ENCODE measurements around the gene ATP8A2.

Gene ATP8A2

GRCh38 chr13:25982907-25983306 is 611.1 kb downstream of the ATP8A2 start:
- no peak for DNase-seq

- no peak for DNase-seq
Observed at GRCh38 chr13:25987987-25988386, 616.2 kb downstream of the ATP8A2 start.

- DNase-seq, result no peak
Observed at GRCh38 chr13:25988661-25989060, 616.9 kb downstream of the ATP8A2 start.

- DNase-seq, result no peak
Observed at GRCh38 chr13:25990801-25991200, 619.0 kb downstream of the ATP8A2 start.

GRCh38 chr13:25992076-25992475 is 620.3 kb downstream of the ATP8A2 start:
- no peak for DNase-seq

- DNase-seq, result no peak
Observed at GRCh38 chr13:26007261-26008125, 635.7 kb downstream of the ATP8A2 start.

- no peak for DNase-seq
Observed at GRCh38 chr13:26010487-26011207, 638.9 kb downstream of the ATP8A2 start.

- DNase-seq, result no peak
Observed at GRCh38 chr13:26011208-26011573, 639.4 kb downstream of the ATP8A2 start.

- no peak for DNase-seq
Observed at GRCh38 chr13:26011996-26012821, 640.4 kb downstream of the ATP8A2 start.

GRCh38 chr13:26012995-26013394 is 641.2 kb downstream of the ATP8A2 start:
- no peak for DNase-seq

GRCh38 chr13:26015271-26016125 is 643.7 kb downstream of the ATP8A2 start:
- DNase-seq, result no peak

GRCh38 chr13:26016189-26016588 is 644.4 kb downstream of the ATP8A2 start:
- no peak for DNase-seq

GRCh38 chr13:26017196-26017921 is 645.6 kb downstream of the ATP8A2 start:
- no peak for DNase-seq

- no peak for DNase-seq
Observed at GRCh38 chr13:26017932-26018665, 646.3 kb downstream of the ATP8A2 start.

- DNase-seq, result no peak
Observed at GRCh38 chr13:26019251-26019650, 647.5 kb downstream of the ATP8A2 start.

- no peak for DNase-seq
Observed at GRCh38 chr13:26019881-26020870, 648.4 kb downstream of the ATP8A2 start.

GRCh38 chr13:26020891-26021290 is 649.1 kb downstream of the ATP8A2 start:
- DNase-seq, result no peak

GRCh38 chr13:26021516-26021915 is 649.7 kb downstream of the ATP8A2 start:
- no peak for DNase-seq

- no peak for DNase-seq
Observed at GRCh38 chr13:26021956-26022355, 650.2 kb downstream of the ATP8A2 start.
